ENCODE results near the gene NR4A1.

DNA sequence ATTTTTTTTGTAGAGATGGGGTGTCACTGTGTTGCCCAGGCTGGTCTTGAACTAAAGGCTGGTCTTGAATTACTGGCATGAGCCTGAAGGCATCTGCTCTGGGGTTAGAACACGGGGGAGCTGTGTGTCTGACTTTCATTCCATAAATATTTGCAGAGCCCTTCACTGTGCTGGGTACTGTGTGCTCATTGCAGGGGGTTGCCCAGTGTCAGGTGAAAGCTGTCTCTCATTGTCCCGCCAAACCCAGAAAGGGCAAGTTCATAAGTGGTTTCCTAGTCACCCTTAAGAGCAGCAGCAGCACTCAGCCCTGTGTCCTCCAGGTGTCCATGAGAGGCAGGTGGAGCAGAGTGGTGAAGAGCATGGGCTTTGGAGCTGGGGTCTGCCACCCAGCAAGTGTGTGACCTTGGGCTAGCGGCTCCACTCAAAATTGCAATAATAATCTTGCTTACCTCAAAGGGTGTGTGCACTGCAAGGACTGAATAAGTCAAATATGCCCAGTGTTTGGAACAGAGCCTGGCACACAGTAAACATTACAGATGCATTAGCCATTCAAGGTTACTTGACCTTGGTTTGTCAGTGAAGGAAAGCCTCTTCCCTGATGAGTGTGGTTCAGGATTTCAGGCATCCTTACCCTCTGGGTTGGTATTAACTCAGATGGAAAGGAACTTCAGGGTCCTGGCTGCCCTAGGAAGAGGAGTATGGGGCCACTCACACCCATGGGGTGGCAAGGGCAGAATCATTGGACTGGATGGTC is 23.9 kb downstream of the NR4A1 start:
- TF ChIP-seq EZH2 (IDR thresholded peaks at IDR 0.05; ENCODE audit: low read length, unreplicated experiment), result no peak
- TF ChIP-seq, protein P1, sequence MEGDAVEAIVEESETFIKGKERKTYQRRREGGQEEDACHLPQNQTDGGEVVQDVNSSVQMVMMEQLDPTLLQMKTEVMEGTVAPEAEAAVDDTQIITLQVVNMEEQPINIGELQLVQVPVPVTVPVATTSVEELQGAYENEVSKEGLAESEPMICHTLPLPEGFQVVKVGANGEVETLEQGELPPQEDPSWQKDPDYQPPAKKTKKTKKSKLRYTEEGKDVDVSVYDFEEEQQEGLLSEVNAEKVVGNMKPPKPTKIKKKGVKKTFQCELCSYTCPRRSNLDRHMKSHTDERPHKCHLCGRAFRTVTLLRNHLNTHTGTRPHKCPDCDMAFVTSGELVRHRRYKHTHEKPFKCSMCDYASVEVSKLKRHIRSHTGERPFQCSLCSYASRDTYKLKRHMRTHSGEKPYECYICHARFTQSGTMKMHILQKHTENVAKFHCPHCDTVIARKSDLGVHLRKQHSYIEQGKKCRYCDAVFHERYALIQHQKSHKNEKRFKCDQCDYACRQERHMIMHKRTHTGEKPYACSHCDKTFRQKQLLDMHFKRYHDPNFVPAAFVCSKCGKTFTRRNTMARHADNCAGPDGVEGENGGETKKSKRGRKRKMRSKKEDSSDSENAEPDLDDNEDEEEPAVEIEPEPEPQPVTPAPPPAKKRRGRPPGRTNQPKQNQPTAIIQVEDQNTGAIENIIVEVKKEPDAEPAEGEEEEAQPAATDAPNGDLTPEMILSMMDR (conservative IDR thresholded peaks at IDR 0.05; ENCODE audit: low read depth, low read length), result no peak
- TF ChIP-seq EZH2phosphoT487 (IDR thresholded peaks at IDR 0.05; ENCODE audit: borderline replicate concordance, low read length), result no peak
